Cardiac muscle cell (in vitro differentiated cells and primary cell): Measurements from ENCODE around the gene RIPOR2. TPM values are rescaled to one million over a fixed set of nuclear protein-coding genes. Genes with fewer than 3 reads are reported as not detected.
A peak's percentile ranks its signal among the peaks of the same experiment; 100 is the strongest.
"Not testable (repeated sequence)": the region's sequence is repeated elsewhere in the genome, so short reads cannot be mapped to it uniquely, and the experiment has no call there.

Source experiments
- DNase-seq, 2 donors: peaks; one replicate each; pipeline versions ENCODE4 v3.0.0 to v3.0.0-alpha.2; 2010 to 2017; ENCODE audit warnings: low read depth in 1 of 2, low spot score in 1 of 2
- H3K27ac ChIP-seq: fragments of 200-600 bp; sonication (generic); 2 replicates; pipeline ENCODE4 v1.5.1; 2016
- H3K27me3 ChIP-seq: fragments of 200-600 bp; sonication (generic); 2 replicates; pipeline ENCODE4 v1.6.0; 2016; ENCODE audit warnings: control low read depth
- H3K36me3 ChIP-seq: fragments of 200-600 bp; sonication (generic); 2 replicates; pipeline ENCODE4 v1.5.1; 2016; ENCODE audit warnings: control low read depth
- H3K4me1 ChIP-seq: fragments of 200-600 bp; sonication (generic); 2 replicates; pipeline ENCODE4 v1.8.1; 2017; ENCODE audit warnings: low read depth, mild to moderate bottlenecking, mixed run types
- H3K4me3 ChIP-seq: fragments of 200-600 bp; sonication (generic); 2 replicates; pipeline ENCODE4 v1.5.1; 2016; ENCODE audit warnings: mild to moderate bottlenecking
- H3K9me3 ChIP-seq: fragments of 200-600 bp; sonication (generic); 2 replicates; pipeline ENCODE4 v1.5.1; 2017; ENCODE audit warnings: low read depth, mild to moderate bottlenecking, control low read depth
- polyA plus RNA-seq: library from polyadenylated mRNA; unstranded; fragments of >200 nt; fragmentation: Nextera tagmentation; extraction: Ambion mirVana; gene quantifications from 2 replicates; pipeline ENCODE4 v1.2.1, GENCODE V29; 2016
- total RNA-seq: library from RNA; depleted of rRNA; stranded (reverse); fragments of >200 nt; gene quantifications from 2 replicates; pipeline ENCODE4 v1.2.3, GENCODE V29; 2016
- TF ChIP-seq, protein P1 (sequence below): IDR thresholded peaks from 2 replicates; pipeline ENCODE4 v1.5.1; 2012; ENCODE audit warnings: low read depth, mild to moderate bottlenecking, low read length

The RIPOR2 gene
- total and polyA plus RNA-seq, 2 experiments from 2014 or later: 2.2 to 6.9 TPM

DNA sequence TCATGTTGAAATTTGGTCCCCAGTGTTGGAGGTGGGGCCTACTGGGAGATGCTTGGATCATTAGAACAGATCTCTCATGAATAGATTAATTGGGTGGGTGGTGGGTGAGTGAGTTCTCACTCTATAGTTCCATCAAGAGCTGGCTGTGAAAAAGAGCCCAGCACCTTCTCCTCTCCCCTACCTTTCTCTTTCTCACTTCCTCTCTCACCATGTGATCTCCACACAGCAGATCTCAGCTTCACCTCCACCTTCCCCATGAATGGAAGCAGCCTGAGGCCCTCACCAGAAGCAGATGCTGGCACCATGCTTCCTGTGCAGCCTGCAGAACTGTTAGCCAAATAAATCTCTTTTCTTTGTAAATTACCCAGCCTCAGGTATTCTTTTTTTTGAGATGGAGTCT lies 173.9 kb downstream of the RIPOR2 start:
- Histone ChIP-seq H3K4me3 (no peak overlapping the region), H3K4me1 (peaks cover 27% of the 10 kb centered on the region), H3K27me3 (no peaks in the 10 kb centered on the region), H3K27ac (no peak overlapping the region), H3K36me3 (no peaks in the 10 kb centered on the region), H3K9me3 (no peaks in the 10 kb centered on the region)
- TF ChIP-seq, protein P1, sequence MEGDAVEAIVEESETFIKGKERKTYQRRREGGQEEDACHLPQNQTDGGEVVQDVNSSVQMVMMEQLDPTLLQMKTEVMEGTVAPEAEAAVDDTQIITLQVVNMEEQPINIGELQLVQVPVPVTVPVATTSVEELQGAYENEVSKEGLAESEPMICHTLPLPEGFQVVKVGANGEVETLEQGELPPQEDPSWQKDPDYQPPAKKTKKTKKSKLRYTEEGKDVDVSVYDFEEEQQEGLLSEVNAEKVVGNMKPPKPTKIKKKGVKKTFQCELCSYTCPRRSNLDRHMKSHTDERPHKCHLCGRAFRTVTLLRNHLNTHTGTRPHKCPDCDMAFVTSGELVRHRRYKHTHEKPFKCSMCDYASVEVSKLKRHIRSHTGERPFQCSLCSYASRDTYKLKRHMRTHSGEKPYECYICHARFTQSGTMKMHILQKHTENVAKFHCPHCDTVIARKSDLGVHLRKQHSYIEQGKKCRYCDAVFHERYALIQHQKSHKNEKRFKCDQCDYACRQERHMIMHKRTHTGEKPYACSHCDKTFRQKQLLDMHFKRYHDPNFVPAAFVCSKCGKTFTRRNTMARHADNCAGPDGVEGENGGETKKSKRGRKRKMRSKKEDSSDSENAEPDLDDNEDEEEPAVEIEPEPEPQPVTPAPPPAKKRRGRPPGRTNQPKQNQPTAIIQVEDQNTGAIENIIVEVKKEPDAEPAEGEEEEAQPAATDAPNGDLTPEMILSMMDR: no peak
- no peak for DNase-seq

- no peaks in the 10 kb centered on the region for H3K36me3 ChIP-seq
- no peaks in the 10 kb centered on the region for H3K27me3 ChIP-seq
- H3K27ac ChIP-seq: no peak overlapping the region
- DNase-seq: no peak
- H3K9me3 ChIP-seq: no peaks in the 10 kb centered on the region
- H3K4me1 ChIP-seq: peaks cover 27% of the 10 kb centered on the region
- H3K4me3 ChIP-seq: no peak overlapping the region
- TF ChIP-seq, protein P1: no peak
Measured at GRCh38 chr6:24761193-24761835, 174.4 kb downstream of the RIPOR2 start.

DNA sequence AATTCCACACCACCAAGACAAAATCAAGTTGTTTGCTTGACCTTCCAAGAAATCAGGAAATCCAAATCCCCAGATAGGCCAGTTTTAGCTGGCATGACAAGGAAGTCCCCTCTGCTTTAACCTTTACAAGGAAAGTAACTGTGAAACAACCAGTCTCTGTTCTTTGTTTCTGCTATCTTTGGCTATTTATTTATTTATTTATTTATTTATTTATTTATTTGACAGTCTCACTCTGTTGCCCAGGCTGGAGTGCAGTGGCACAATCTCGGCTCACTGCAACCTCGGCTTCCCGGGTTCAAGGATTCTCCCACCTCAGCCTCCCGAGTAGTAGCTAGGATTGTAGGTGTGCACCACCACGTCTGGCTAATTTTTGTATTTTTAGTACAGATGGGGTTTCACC lies 175.6 kb downstream of the RIPOR2 start:
- Histone ChIP-seq H3K27ac (no peak overlapping the region), H3K4me3 (no peak overlapping the region), H3K36me3 (no peaks in the 10 kb centered on the region), H3K9me3 (no peaks in the 10 kb centered on the region), H3K4me1 (peaks cover 27% of the 10 kb centered on the region), H3K27me3 (no peaks in the 10 kb centered on the region)
- no peak for DNase-seq
- TF ChIP-seq, protein P1: no peak

DNA sequence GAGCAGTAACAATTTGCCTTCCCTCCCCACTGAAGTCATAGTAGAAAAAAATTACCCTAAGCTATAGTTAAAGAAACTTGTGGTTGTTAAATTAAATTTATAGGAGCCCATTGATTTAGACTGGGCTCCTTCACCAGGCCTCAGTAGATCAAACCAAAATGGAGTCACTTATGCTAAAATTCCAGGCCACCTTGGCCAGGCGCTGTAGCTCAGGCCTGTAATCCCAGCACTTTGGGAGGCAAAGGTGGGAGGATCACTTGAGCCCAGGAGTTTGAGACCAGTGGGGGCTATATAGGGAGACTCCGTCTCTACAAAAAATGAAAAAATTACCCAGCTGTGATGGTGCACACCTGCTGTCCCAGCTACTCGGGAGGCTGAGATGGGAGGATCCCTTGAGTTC lies 176.0 kb downstream of the RIPOR2 start:
- TF ChIP-seq, protein P1: no peak
- Histone ChIP-seq H3K36me3 (no peaks in the 10 kb centered on the region), H3K27me3 (no peaks in the 10 kb centered on the region), H3K4me1 (peaks cover 26% of the 10 kb centered on the region), H3K4me3 (no peak overlapping the region), H3K9me3 (no peaks in the 10 kb centered on the region), H3K27ac (no peak overlapping the region)
- no peak for DNase-seq

DNA sequence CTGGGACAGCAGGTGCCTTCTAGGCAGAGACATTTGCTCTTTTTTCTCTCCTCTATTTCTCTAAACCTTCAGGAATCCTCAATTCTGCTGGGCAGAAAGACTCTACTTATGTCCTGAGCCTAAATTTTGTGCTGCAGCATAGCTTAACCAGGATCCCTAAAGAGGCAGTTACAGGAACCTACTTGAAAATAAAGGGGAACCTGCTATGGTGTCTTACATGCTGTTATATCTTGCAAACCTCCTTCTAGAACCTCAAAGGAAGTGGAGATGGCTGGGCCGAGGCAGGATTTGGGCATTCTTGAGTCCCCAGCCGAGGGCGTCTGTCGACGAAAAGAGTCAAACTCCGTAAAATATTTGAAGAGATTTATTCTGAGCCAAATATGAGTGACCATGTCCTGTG lies 178.1 kb downstream of the RIPOR2 start:
- Histone ChIP-seq H3K36me3 (no peaks in the 10 kb centered on the region), H3K4me1 (peaks cover 9% of the 10 kb centered on the region), H3K9me3 (no peaks in the 10 kb centered on the region), H3K4me3 (no peak overlapping the region), H3K27me3 (no peaks in the 10 kb centered on the region), H3K27ac (peak overlapping the region; percentile 31)
- DNase-seq: no peak
- TF ChIP-seq, protein P1: no peak

GRCh38 chr6:24755279-24755678 lies 180.5 kb downstream of the RIPOR2 start:
- DNase-seq: no peak
- Histone ChIP-seq H3K4me3 (no peak overlapping the region), H3K9me3 (no peaks in the 10 kb centered on the region), H3K36me3 (no peaks in the 10 kb centered on the region), H3K27me3 (no peaks in the 10 kb centered on the region), H3K27ac (no peak overlapping the region), H3K4me1 (peaks cover 9% of the 10 kb centered on the region)
- TF ChIP-seq, protein P1: no peak

- not testable (repeated sequence) for H3K9me3 ChIP-seq, H3K4me1 ChIP-seq, H3K27ac ChIP-seq, DNase-seq, H3K36me3 ChIP-seq, H3K27me3 ChIP-seq, H3K4me3 ChIP-seq
Measured at GRCh38 chr6:24754378-24754777, 181.4 kb downstream of the RIPOR2 start.
